Adrenal gland (tissue), 5 donors: ENCODE measurements around the gene ARHGAP23.

ENCODE experiments used
- POLR2A ChIP-seq, 2 donors: fragments of 450-650 bp; IDR thresholded peaks; one replicate each; pipeline ENCODE4 v1.6.1; 2017; ENCODE audit warnings: antibody characterized with exemption in 2 of 2, mild to moderate bottlenecking in 2 of 2, moderate library complexity in 1 of 2
- TF ChIP-seq, protein P1 (sequence below), 6 experiments: fragments of 450-650 bp in 4 of 6; fragments of 200-600 bp in 2 of 6; sonication (generic) in 1 of 6; IDR thresholded peaks; 1 replicate in 5 of 6; 2 replicates in 1 of 6; pipeline versions ENCODE4 v1.5.1 to v1.8.0; 2016 to 2021; ENCODE audit warnings: antibody characterized with exemption in 6 of 6, mild to moderate bottlenecking in 2 of 6, moderate library complexity in 1 of 6
- donor health status: DM: no; HTN: no; CAD: no.

GRCh38 chr17:38430822-38431221 is 2.6 kb downstream of the ARHGAP23 start:
- TF ChIP-seq, protein P1, sequence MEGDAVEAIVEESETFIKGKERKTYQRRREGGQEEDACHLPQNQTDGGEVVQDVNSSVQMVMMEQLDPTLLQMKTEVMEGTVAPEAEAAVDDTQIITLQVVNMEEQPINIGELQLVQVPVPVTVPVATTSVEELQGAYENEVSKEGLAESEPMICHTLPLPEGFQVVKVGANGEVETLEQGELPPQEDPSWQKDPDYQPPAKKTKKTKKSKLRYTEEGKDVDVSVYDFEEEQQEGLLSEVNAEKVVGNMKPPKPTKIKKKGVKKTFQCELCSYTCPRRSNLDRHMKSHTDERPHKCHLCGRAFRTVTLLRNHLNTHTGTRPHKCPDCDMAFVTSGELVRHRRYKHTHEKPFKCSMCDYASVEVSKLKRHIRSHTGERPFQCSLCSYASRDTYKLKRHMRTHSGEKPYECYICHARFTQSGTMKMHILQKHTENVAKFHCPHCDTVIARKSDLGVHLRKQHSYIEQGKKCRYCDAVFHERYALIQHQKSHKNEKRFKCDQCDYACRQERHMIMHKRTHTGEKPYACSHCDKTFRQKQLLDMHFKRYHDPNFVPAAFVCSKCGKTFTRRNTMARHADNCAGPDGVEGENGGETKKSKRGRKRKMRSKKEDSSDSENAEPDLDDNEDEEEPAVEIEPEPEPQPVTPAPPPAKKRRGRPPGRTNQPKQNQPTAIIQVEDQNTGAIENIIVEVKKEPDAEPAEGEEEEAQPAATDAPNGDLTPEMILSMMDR (IDR thresholded peaks at IDR 0.05): no peak
- TF ChIP-seq POLR2A (IDR thresholded peaks at IDR 0.05): no peak
